Esophagus squamous epithelium (tissue), 5 donors: ENCODE measurements around the gene TANC1. TPM values are rescaled to one million over a fixed set of nuclear protein-coding genes. Genes with fewer than 3 reads are reported as not detected.

Experiments used
- DNase-seq: peaks from one replicate; lab custom pipeline; 2025; lab: John Stamatoyannopoulos, UW
- H3K27ac ChIP-seq, 4 donors: fragments of 200-600 bp; sonication (generic); one replicate each; pipeline ENCODE4 v1.5.1; 2016 to 2019; ENCODE audit warnings: mild to moderate bottlenecking in 1 of 4
- H3K27me3 ChIP-seq, 4 donors: fragments of 200-600 bp; sonication (generic); 1 replicate in 3 of 4; 2 replicates in 1 of 4; pipeline versions ENCODE4 v1.5.1 to v1.6.0; 2017 to 2021; ENCODE audit warnings: antibody characterized with exemption in 1 of 4
- H3K36me3 ChIP-seq, 3 donors: fragments of 200-600 bp; sonication (generic); one replicate each; pipeline ENCODE4 v1.5.1; 2016 to 2019
- H3K4me1 ChIP-seq, 3 donors: fragments of 200-600 bp; sonication (generic); one replicate each; pipeline ENCODE4 v1.5.1; 2017 to 2019
- H3K4me3 ChIP-seq, 4 donors: fragments of 200-600 bp; sonication (generic); 1 replicate in 3 of 4; 2 replicates in 1 of 4; pipeline ENCODE4 v1.5.1; 2016 to 2019; ENCODE audit warnings: mild to moderate bottlenecking in 2 of 4, moderate library complexity in 1 of 4
- H3K9me3 ChIP-seq, 3 donors: fragments of 200-600 bp; sonication (generic); one replicate each; pipeline ENCODE4 v1.5.1; 2016 to 2019
- CTCF ChIP-seq, 6 experiments: fragments of 450-650 bp in 4 of 6; fragments of 200-600 bp in 2 of 6; sonication (generic) in 2 of 6; IDR thresholded peaks; one replicate each; pipeline ENCODE4 v1.5.1; 2016 to 2019; ENCODE audit warnings: antibody characterized with exemption in 6 of 6, mild to moderate bottlenecking in 4 of 6, moderate library complexity in 4 of 6
- POLR2A ChIP-seq, 4 donors: fragments of 450-650 bp; IDR thresholded peaks; one replicate each; pipeline ENCODE4 v1.6.1; 2017; ENCODE audit warnings: antibody characterized with exemption in 4 of 4, mild to moderate bottlenecking in 4 of 4, moderate library complexity in 3 of 4
- WGBS, 2 donors: methylation state at CpG; one replicate each; pipeline ENCODE4 v1.1.5; 2018; 5-methylcytosine and 5-hydroxymethylcytosine counted together
- intact Hi-C: fragments of 100-400 bp; cut with DNase I; formaldehyde crosslinking; loops from one replicate; pipeline ENCODE4 v1.15.0; 2022
- total RNA-seq, 4 donors: library from RNA; depleted of rRNA; stranded (reverse); fragments of >200 nt; gene quantifications; one replicate each; pipeline ENCODE4 v1.1.0, GENCODE V29; 2016
- donor health status: DM: yes; HTN: yes; CAD: no.

The TANC1 gene
- total RNA-seq, result 10 to 100 TPM; 29.4 to 54.5 (median 42.2) TPM

- H3K27ac ChIP-seq, result peak within 1 kb of the TSS; percentile 89 to 93 (median 90)
- H3K4me1 ChIP-seq, result peaks cover 12 to 56% (median 29%) of the 10 kb centered on the region in 3 donors
- intact Hi-C loops, result no loop called here
- DNase-seq, result peak; percentile 22
- WGBS, 2 donors, result 1% methylated on average over 16 of the region's 92 CpGs; no CpG with 5 or more reads in 1 of the 2 donors
- peak within 1 kb of the TSS; percentile 64 to 79 (median 75) for H3K4me3 ChIP-seq
- H3K9me3 ChIP-seq, result no peaks in the 10 kb centered on the region
- H3K36me3 ChIP-seq, result no peaks in the 10 kb centered on the region
- H3K27me3 ChIP-seq, result peaks cover 0 to 8% (median 0%) of the 10 kb centered on the region in 4 donors
- TF ChIP-seq CTCF (IDR thresholded peaks at IDR 0.05) (peak in 1 of 6 experiments; percentile 10), POLR2A (IDR thresholded peaks at IDR 0.05) (peak in 3 of 4 donors; percentile 92 to 96 (median 94))
Observed at GRCh38 chr2:158968396-158969161, at the start of gene TANC1. TANC1 (plus strand) TSS chr2:158968640; CDS start chr2:159065911, 97,271 bp downstream.

DNA sequence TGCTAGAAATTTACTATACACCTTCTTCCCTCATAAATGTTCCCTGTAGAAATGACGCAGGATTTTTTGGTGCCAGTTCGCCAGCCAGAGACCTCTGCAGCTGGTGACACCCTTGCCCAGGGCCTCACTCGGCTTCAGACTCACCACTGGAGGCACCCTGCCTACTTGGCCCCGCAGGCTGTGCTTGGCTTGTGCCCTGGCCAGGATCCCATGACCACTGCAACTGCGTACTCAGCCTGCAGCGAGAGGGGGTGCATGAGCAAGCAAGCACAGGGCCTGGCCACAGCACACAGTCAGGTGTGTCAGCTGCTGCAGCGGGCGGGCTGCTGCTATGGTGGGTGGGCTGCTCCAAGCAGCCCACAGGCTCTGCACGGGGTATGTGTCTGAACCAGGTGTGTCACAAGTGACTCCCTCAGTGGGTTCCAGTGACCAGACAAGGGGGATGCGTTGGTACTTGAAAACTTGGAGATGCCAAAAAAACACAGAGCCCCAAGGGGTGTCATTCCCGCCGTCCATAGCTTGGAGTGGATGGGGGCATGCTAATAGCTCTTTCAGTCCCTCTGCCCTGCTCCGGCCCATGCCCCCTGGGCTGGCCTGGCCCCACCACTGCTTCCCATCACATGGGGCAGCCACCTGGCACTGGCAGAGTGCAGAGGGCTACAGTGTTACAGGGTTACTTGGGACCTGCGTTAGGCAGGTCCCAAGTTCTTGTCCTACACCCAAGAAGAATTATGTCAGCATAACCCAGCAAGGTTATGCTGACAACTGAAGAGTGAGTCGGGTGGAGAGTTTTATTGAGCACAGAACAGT, 46.6 kb upstream of the TANC1 start:
- Histone ChIP-seq H3K27me3 (no peaks in the 10 kb centered on the region), H3K27ac (no peak overlapping the region), H3K36me3 (no peaks in the 10 kb centered on the region), H3K4me1 (peaks cover 0 to 4% (median 0%) of the 10 kb centered on the region in 3 donors), H3K9me3 (no peaks in the 10 kb centered on the region), H3K4me3 (no peak overlapping the region)
- WGBS, 2 donors, result 93 to 98% methylated on average over 5 to 11 of the region's 15 CpGs
- intact Hi-C loops, result no loop called here
- TF ChIP-seq CTCF (IDR thresholded peaks at IDR 0.05) (no peak), POLR2A (IDR thresholded peaks at IDR 0.05) (no peak)
- no peak for DNase-seq

DNA sequence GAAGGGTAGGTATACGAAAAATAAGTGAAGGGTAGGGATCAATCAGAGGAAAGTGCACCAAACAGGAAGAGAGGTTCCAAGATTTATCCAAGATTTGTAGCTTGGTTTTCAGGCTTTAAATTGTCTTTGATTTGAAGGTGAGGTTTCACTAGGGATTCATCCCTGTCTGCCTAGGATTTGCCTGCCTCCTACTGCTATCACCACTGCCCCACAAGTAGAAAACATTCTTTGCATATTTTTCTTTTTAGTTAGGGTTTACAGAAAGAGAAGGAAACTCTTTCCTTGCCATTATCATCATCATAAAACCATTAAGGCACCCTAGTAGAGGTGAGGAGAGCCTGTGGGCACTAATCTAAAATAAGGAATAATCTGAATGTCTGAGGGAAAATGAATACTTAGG, 45.8 kb upstream of the TANC1 start:
- DNase-seq, result no peak
- WGBS, 2 donors, result 86 to 100% methylated on average over 1 of the region's 1 CpG
- intact Hi-C loops, result no loop called here
- H3K36me3 ChIP-seq, result no peaks in the 10 kb centered on the region
- TF ChIP-seq CTCF (IDR thresholded peaks at IDR 0.05) (no peak), POLR2A (IDR thresholded peaks at IDR 0.05) (no peak)
- no peak overlapping the region for H3K4me3 ChIP-seq
- no peaks in the 10 kb centered on the region for H3K9me3 ChIP-seq
- peaks cover 0 to 4% (median 0%) of the 10 kb centered on the region in 3 donors for H3K4me1 ChIP-seq
- no peaks in the 10 kb centered on the region for H3K27me3 ChIP-seq
- no peak overlapping the region for H3K27ac ChIP-seq

- no peaks in the 10 kb centered on the region for H3K27me3 ChIP-seq
- H3K36me3 ChIP-seq, result no peaks in the 10 kb centered on the region
- H3K4me1 ChIP-seq, result peaks cover 0 to 4% (median 0%) of the 10 kb centered on the region in 3 donors
- intact Hi-C loops, result no loop called here
- H3K27ac ChIP-seq, result no peak overlapping the region
- H3K9me3 ChIP-seq, result no peaks in the 10 kb centered on the region
- TF ChIP-seq POLR2A (IDR thresholded peaks at IDR 0.05) (no peak), CTCF (IDR thresholded peaks at IDR 0.05) (no peak)
- H3K4me3 ChIP-seq, result no peak overlapping the region
- DNase-seq, result no peak
- WGBS, 2 donors, result 29 to 54% methylated on average over 2 to 3 of the region's 3 CpGs
Observed at GRCh38 chr2:158923180-158923594, 45.3 kb upstream of the TANC1 start.
